Measurements from ENCODE around the gene CCL17. TPM values are rescaled to one million over a fixed set of nuclear protein-coding genes. Genes with fewer than 3 reads are reported as not detected.

Gene CCL17
- total RNA-seq, 2 donors from 2014 or later = not detected

DNA sequence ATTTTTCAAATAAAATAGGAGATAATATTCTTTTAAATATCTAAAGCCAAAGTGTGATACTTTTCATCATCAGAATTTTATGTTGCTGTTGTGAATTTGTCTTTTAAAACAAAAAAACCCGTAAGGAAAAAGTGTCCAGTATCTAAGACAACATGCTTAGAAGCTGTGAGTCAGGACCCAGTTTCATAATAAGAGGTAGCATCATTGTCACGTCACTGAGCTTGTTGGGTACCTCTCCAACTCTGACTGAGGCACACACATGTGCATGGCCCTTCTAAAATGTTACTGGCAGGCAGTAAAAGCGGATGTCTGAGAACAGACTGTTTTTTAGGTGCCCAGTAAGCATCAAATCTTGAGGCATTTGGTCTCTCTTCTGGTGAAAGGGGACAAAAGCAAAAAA, 40.1 kb downstream of the CCL17 start:
- intact Hi-C loops (cut with DNase I) = no loop called here
- WGBS = 69% methylated on average over 3 of the region's 3 CpGs
- Histone ChIP-seq H3K27ac (no peak overlapping the region), H3K4me3 (no peak overlapping the region), H3K27me3 (replicated peaks; ENCODE audit: insufficient read depth) (no peaks in the 10 kb centered on the region), H3K4me1 (replicated peaks) (no peaks in the 10 kb centered on the region), H3K9me3 (no peaks in the 10 kb centered on the region), H3K36me3 (no peaks in the 10 kb centered on the region)
- DNase-seq (ENCODE audit: low spot score) = no peak
- TF ChIP-seq, protein P1, sequence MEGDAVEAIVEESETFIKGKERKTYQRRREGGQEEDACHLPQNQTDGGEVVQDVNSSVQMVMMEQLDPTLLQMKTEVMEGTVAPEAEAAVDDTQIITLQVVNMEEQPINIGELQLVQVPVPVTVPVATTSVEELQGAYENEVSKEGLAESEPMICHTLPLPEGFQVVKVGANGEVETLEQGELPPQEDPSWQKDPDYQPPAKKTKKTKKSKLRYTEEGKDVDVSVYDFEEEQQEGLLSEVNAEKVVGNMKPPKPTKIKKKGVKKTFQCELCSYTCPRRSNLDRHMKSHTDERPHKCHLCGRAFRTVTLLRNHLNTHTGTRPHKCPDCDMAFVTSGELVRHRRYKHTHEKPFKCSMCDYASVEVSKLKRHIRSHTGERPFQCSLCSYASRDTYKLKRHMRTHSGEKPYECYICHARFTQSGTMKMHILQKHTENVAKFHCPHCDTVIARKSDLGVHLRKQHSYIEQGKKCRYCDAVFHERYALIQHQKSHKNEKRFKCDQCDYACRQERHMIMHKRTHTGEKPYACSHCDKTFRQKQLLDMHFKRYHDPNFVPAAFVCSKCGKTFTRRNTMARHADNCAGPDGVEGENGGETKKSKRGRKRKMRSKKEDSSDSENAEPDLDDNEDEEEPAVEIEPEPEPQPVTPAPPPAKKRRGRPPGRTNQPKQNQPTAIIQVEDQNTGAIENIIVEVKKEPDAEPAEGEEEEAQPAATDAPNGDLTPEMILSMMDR (IDR thresholded peaks at IDR 0.05) = no peak
- TF ChIP-seq POLR2A (IDR thresholded peaks at IDR 0.05) (no peak), POLR2AphosphoS5 (IDR thresholded peaks at IDR 0.05) (no peak)

DNA sequence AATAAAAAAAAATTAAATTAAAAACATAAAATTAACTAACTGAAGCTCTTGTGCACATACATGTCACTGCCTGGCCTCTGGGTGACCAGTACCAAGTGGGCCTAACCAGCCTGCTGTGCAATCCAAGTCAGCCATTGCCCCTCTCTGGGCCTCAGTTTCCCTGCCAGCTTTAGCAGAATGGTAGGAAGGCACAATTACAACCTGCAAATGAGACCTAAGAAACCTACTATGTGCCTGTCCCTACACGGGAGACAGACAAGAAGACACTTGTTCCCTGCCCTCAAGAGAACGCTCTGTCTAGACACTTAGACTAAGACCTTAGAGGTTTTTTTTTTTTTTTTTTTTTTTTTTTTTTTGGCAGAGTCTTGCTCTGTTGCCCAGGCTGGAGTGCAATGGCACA, 40.9 kb downstream of the CCL17 start:
- H3K9me3 ChIP-seq = no peaks in the 10 kb centered on the region
- WGBS = 95% methylated on average over 2 of the region's 2 CpGs
- TF ChIP-seq POLR2A (IDR thresholded peaks at IDR 0.05) = no peak
- TF ChIP-seq, protein P1 (IDR thresholded peaks at IDR 0.05) = no peak
- TF ChIP-seq POLR2AphosphoS5 (IDR thresholded peaks at IDR 0.05) = no peak
- no peaks in the 10 kb centered on the region for H3K27me3 ChIP-seq (replicated peaks; ENCODE audit: insufficient read depth)
- no peak for DNase-seq (ENCODE audit: low spot score)
- H3K4me3 ChIP-seq = no peak overlapping the region
- H3K4me1 ChIP-seq (replicated peaks) = no peaks in the 10 kb centered on the region
- intact Hi-C loops (cut with DNase I) = no loop called here
- no peak overlapping the region for H3K27ac ChIP-seq
- no peaks in the 10 kb centered on the region for H3K36me3 ChIP-seq

GRCh38 chr16:57446531-57447185, 42.1 kb downstream of the CCL17 start:
- TF ChIP-seq POLR2AphosphoS5 (IDR thresholded peaks at IDR 0.05) = no peak
- TF ChIP-seq, protein P1 (IDR thresholded peaks at IDR 0.05) = no peak
- no peak for TF ChIP-seq POLR2A (IDR thresholded peaks at IDR 0.05)
- WGBS = 6% methylated on average over 16 of the region's 28 CpGs
- DNase-seq (ENCODE audit: low spot score) = no peak
- H3K27me3 ChIP-seq (replicated peaks; ENCODE audit: insufficient read depth) = no peaks in the 10 kb centered on the region
- no peaks in the 10 kb centered on the region for H3K9me3 ChIP-seq
- intact Hi-C loops (cut with DNase I) = no loop called here
- H3K4me1 ChIP-seq (replicated peaks) = no peaks in the 10 kb centered on the region
- peak overlapping the region; percentile 84 to 91 for H3K4me3 ChIP-seq
- H3K27ac ChIP-seq = peak overlapping the region; percentile 78 to 85
- H3K36me3 ChIP-seq = no peaks in the 10 kb centered on the region

- H3K36me3 ChIP-seq = no peaks in the 10 kb centered on the region
- DNase-seq (ENCODE audit: low spot score) = peak; percentile 95
- H3K27me3 ChIP-seq (replicated peaks; ENCODE audit: insufficient read depth) = no peaks in the 10 kb centered on the region
- no peaks in the 10 kb centered on the region for H3K4me1 ChIP-seq (replicated peaks)
- H3K4me3 ChIP-seq = peak within 1 kb of the TSS; percentile 84 to 91
- TF ChIP-seq, protein P1 (IDR thresholded peaks at IDR 0.05) = peak in 2 of 4 experiments; percentile 27 to 33
- TF ChIP-seq POLR2A (IDR thresholded peaks at IDR 0.05) (peak; percentile 75), POLR2AphosphoS5 (IDR thresholded peaks at IDR 0.05) (peak; percentile 95)
- WGBS = under 1% methylated on average over 35 of the region's 68 CpGs
- intact Hi-C loops (cut with DNase I) = no loop called here
- no peaks in the 10 kb centered on the region for H3K9me3 ChIP-seq
- H3K27ac ChIP-seq = peak within 1 kb of the TSS; percentile 78 to 85
Observed at GRCh38 chr16:57447186-57447962, 42.8 kb downstream of the CCL17 start, which contains the start of the genes CIAPIN1 and COQ9. Gene CIAPIN1 (minus strand): TSS chr16:57447385. CDS start chr16:57440928, 6,457 bp downstream. Gene COQ9 (plus strand): TSS chr16:57447479. CDS start chr16:57447506, 27 bp downstream.

All from prostate gland (tissue), 2 donors.